Measurements from ENCODE around the gene MT1HL1.

Gene MT1HL1

GRCh38 chr1:237033061-237033460 lies 28.8 kb upstream of the MT1HL1 start:
- Histone ChIP-seq H3K4me3 (ENCODE audit: low read depth, low read length) (no peak overlapping the region), H3K4me1 (no peaks in the 10 kb centered on the region), H3K9me3 (ENCODE audit: control insufficient read depth, low read length) (no peaks in the 10 kb centered on the region), H3K9ac (no peak overlapping the region), H3K36me3 (ENCODE audit: control insufficient read depth, insufficient read depth, low read length) (no peaks in the 10 kb centered on the region), H3K4me2 (ENCODE audit: low read length) (no peak overlapping the region), H2AFZ (no peak overlapping the region), H3K27me3 (ENCODE audit: control insufficient read depth, insufficient read depth, low read length) (no peaks in the 10 kb centered on the region), H3K79me2 (no peaks in the 10 kb centered on the region), H3K27ac (no peak overlapping the region)
- TF ChIP-seq CTCF (IDR thresholded peaks at IDR 0.05): no peak

GRCh38 chr1:237032029-237032428 lies 27.8 kb upstream of the MT1HL1 start:
- H3K79me2 ChIP-seq: no peaks in the 10 kb centered on the region
- no peak overlapping the region for H2AFZ ChIP-seq
- no peak overlapping the region for H3K9ac ChIP-seq
- H3K27ac ChIP-seq: no peak overlapping the region
- H3K9me3 ChIP-seq (ENCODE audit: control insufficient read depth, low read length): no peaks in the 10 kb centered on the region
- no peak overlapping the region for H3K4me2 ChIP-seq (ENCODE audit: low read length)
- H3K4me3 ChIP-seq (ENCODE audit: low read depth, low read length): no peak overlapping the region
- TF ChIP-seq CTCF (IDR thresholded peaks at IDR 0.05): no peak
- H3K4me1 ChIP-seq: no peaks in the 10 kb centered on the region
- no peaks in the 10 kb centered on the region for H3K36me3 ChIP-seq (ENCODE audit: control insufficient read depth, insufficient read depth, low read length)
- no peaks in the 10 kb centered on the region for H3K27me3 ChIP-seq (ENCODE audit: control insufficient read depth, insufficient read depth, low read length)

GRCh38 chr1:237031480-237031879 lies 27.2 kb upstream of the MT1HL1 start:
- Histone ChIP-seq H3K9me3 (ENCODE audit: control insufficient read depth, low read length) (no peaks in the 10 kb centered on the region), H3K27ac (no peak overlapping the region), H3K4me3 (ENCODE audit: low read depth, low read length) (no peak overlapping the region), H3K79me2 (no peaks in the 10 kb centered on the region), H3K4me2 (ENCODE audit: low read length) (no peak overlapping the region), H3K4me1 (no peaks in the 10 kb centered on the region), H3K9ac (no peak overlapping the region), H3K36me3 (ENCODE audit: control insufficient read depth, insufficient read depth, low read length) (no peaks in the 10 kb centered on the region), H2AFZ (no peak overlapping the region), H3K27me3 (ENCODE audit: control insufficient read depth, insufficient read depth, low read length) (no peaks in the 10 kb centered on the region)
- TF ChIP-seq CTCF (IDR thresholded peaks at IDR 0.05): no peak

GRCh38 chr1:237029850-237030535 lies 25.8 kb upstream of the MT1HL1 start:
- H3K27ac ChIP-seq: no peak overlapping the region
- no peaks in the 10 kb centered on the region for H3K27me3 ChIP-seq (ENCODE audit: control insufficient read depth, insufficient read depth, low read length)
- H3K9ac ChIP-seq: no peak overlapping the region
- no peaks in the 10 kb centered on the region for H3K9me3 ChIP-seq (ENCODE audit: control insufficient read depth, low read length)
- no peak overlapping the region for H3K4me3 ChIP-seq (ENCODE audit: low read depth, low read length)
- no peak overlapping the region for H3K4me2 ChIP-seq (ENCODE audit: low read length)
- TF ChIP-seq CTCF (IDR thresholded peaks at IDR 0.05): no peak
- H3K4me1 ChIP-seq: no peaks in the 10 kb centered on the region
- no peaks in the 10 kb centered on the region for H3K79me2 ChIP-seq
- H2AFZ ChIP-seq: no peak overlapping the region
- no peaks in the 10 kb centered on the region for H3K36me3 ChIP-seq (ENCODE audit: control insufficient read depth, insufficient read depth, low read length)

GRCh38 chr1:237029240-237029639 lies 25.0 kb upstream of the MT1HL1 start:
- Histone ChIP-seq H3K9me3 (ENCODE audit: control insufficient read depth, low read length) (no peaks in the 10 kb centered on the region), H3K4me1 (no peaks in the 10 kb centered on the region), H3K4me3 (ENCODE audit: low read depth, low read length) (no peak overlapping the region), H3K79me2 (no peaks in the 10 kb centered on the region), H2AFZ (no peak overlapping the region), H3K27me3 (ENCODE audit: control insufficient read depth, insufficient read depth, low read length) (no peaks in the 10 kb centered on the region), H3K27ac (no peak overlapping the region), H3K9ac (no peak overlapping the region), H3K36me3 (ENCODE audit: control insufficient read depth, insufficient read depth, low read length) (no peaks in the 10 kb centered on the region), H3K4me2 (ENCODE audit: low read length) (no peak overlapping the region)
- TF ChIP-seq CTCF (IDR thresholded peaks at IDR 0.05): no peak

Data from parathyroid adenoma (tissue), 2 donors.